Lower leg skin (tissue), 3 donors: ENCODE measurements around the gene COX14.

ENCODE experiments used
- CTCF ChIP-seq, 3 donors: fragments of 450-650 bp; IDR thresholded peaks; one replicate each; pipeline ENCODE4 v1.5.1; 2016; ENCODE audit warnings: antibody characterized with exemption in 3 of 3, mild to moderate bottlenecking in 3 of 3, moderate library complexity in 2 of 3
- POLR2A ChIP-seq, 2 donors: fragments of 450-650 bp; IDR thresholded peaks; one replicate each; pipeline ENCODE4 v1.6.1; 2016 to 2017; ENCODE audit warnings: antibody characterized with exemption in 2 of 2, mild to moderate bottlenecking in 1 of 2, moderate library complexity in 1 of 2

DNA sequence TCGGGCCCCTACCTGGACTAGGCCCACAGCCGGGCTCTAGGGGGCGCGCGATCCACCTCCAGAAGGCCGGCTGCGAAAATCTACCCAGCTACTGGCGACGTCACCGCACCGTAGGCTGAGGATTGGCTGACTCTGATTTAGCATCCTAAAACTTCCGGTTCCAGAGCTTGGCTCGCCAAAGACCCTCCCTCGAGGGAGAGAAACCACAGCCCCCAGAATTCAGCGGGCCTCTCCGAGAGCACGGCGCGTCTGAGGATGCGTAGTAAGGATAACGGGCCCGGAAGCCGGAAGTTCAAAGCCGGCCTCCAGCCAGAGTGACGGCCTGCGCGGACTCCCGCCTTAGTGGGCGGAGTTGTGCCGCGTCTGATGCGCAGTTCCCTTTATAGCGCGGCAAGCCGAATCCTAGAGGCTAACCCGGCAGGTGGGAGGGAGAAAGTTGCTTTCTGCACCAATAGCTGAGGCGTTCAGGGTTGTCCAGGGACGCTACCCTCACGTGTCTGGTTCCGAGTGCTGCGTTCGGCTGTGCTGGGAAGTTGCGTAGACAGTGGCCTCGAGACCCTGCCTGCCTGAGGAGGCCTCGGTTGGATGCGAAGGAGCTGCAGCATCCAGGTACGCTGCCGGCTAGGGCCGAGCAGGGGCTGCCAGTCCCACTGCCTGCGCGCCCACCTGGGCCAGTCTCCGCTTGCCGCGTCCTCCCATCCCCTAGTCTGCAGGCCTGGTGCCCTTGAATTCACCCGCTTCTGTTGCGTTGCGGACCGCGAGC is at the start of gene COX14:
- no peak for TF ChIP-seq CTCF (IDR thresholded peaks at IDR 0.05)
- TF ChIP-seq POLR2A (IDR thresholded peaks at IDR 0.05) = peak in 1 of 2 donors; percentile 68
